Kasumi-1 (cell line): ENCODE results near the gene APOB.

Experiments
- DNase-seq, 2 experiments: peaks; one replicate each; lab custom pipeline; 2025; lab: John Stamatoyannopoulos, UW

The APOB gene

DNA sequence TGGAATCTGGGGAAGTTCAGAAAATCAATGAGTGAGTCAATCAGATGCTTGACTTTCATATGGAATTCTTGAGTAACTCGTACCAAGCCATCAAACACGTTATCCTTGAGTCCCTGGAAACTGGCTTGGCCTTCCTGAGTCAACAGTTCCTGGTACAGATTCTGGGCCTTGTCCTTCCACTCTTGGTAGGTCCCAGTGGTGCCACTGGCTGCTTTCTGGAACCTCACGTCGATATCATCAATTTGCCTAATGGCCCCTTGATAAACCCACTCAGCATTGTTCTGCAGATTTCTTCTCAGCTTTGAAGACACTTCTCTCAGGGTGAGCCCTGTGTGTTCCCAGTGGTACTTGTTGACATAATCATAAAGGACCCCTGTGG, 41.1 kb downstream of the APOB start:
- no peak for DNase-seq

DNA sequence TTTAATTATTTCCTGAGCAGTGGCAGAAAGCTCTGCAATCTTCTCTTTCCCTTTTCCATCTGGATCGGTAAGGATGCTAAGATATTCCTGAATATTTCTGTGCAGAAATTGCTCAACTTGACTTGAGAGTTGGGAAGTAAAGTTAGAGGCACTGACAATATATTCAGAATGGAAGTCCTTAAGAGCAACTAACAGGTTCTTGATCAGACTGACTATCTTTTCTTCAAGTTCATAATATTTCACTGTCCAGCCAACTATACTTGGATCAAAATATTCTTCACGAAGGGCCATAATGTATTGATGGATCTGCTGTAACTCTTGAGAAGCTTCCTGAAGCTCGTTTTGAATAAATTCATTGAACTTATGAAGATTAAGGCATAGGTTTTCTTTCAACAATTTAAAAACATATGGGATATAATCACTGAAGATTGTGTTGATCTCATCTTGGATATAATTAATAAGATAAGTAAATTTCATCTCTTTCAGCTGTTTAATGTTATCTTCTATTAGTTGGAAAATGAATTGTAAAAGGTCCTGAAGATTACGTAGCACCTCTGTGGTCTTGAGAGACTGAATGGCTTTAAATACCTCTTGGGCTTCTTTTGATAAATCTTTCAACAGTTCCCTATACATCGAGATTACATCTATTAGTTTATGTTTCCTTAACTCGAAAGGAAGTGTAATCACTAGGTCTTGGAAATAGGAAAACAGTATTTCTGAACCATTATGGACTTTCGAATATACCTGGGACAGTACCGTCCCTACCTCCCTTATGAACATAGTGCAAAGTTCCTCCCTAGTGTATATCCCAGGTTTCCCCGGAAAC, 41.7 kb downstream of the APOB start:
- no peak for DNase-seq

DNA sequence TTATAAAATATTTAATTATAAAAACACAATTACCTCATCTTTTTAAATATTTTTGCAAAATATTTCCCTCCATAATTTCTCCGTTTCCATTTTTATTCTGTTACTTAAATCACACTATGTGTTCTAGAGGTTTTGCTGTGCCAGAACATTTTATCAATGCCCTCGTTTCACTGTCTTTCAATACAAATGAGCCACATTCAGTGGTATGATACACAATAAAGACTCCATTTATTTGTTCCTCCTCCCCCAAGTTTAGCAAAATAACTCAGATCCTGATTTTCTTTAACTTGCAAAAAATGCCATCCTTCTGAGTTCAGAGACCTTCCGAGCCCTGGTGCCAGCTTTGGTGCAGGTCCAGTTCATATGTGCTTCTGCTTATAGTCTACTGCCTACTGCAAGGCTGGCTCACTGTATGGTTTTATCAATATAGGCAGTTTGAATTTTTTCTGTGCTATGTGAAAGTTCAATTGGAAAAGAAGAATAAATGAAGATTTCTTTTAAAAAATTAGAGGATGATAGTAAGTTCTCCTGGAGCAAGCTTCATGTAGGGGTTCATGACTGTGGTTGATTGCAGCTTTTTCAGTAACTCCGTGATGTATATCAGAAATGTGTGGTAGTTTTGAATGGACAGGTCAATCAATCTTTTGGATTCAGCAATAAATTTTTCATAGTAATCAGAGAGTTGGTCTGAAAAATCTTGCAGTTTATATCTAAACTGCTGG, 42.5 kb downstream of the APOB start:
- DNase-seq, result no peak

DNA sequence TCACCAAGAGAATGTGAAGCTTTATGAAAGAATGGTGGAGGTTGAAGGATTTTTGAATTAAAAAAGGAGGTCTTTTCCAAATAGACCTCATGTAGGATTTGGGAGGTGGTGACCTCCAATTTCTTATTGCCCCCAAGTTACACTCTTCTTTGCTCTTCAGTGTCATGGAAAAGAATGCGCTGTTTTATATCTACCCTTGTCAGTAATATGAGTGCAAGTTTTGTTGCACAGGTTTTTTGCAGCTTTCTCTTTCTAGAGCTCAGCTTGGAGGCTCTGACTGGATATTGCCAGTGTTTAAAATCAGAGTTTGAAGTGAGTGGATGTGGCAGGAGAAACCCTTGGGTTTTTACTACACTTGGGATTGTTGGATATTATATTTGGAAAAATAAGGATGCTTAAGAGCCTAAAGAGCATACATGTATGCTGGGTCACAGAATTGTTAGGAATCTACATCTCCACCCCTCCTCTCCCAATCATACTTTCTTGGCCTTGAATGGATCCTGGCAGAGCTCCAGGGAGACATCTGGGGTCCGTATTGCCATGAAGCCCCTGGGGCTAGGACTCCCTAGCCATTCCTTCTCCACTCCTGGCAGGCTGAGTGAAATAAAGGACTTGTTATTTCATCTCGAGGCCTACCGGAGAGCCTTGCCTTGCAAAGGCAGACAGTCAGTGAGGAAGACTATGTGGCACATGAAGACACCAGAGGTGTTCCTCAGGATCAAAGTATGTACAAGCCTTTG, 43.8 kb downstream of the APOB start:
- DNase-seq, result no peak

DNA sequence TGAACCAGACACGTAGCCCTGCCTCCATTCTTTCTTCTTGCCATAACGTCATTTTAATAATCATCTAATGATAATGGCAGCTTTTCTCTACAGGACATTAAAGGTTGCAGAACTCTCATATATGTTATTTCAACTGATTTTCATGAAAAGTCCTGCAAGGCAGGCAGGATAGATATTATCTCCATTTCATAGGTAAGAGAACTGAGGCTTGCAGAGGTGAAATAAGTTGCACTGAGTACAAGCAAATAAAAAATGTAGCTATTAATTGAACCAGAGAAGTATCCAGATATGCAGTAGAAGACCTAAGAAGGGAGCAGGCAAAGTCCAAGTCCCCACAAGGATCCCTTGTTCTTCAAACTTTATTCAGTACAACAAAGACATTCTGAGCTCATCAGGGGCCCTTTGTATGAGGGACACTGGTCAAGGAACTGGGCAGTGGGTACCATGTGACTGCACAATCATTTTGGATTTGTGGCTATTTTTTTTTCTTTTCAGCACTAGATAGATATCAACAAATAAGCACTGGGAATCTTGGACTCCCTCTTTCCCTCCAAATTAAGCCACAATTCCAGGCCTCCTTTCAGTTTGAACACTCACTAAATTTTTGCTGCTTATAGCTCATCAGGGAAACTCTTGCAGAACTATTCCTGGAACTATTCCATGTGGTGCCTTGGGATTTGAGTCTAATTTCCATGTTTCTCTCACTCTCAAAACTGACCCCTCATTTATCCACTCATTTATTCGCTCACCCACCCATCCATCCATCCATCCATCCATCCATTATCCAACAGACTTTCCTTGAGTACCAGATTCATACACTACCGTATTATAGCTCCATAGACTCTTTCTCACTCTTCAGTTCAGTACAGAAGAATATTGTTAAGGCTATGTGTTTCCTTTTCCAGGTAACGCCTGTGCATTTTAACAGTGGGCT, 44.6 kb downstream of the APOB start:
- DNase-seq, result no peak

DNA sequence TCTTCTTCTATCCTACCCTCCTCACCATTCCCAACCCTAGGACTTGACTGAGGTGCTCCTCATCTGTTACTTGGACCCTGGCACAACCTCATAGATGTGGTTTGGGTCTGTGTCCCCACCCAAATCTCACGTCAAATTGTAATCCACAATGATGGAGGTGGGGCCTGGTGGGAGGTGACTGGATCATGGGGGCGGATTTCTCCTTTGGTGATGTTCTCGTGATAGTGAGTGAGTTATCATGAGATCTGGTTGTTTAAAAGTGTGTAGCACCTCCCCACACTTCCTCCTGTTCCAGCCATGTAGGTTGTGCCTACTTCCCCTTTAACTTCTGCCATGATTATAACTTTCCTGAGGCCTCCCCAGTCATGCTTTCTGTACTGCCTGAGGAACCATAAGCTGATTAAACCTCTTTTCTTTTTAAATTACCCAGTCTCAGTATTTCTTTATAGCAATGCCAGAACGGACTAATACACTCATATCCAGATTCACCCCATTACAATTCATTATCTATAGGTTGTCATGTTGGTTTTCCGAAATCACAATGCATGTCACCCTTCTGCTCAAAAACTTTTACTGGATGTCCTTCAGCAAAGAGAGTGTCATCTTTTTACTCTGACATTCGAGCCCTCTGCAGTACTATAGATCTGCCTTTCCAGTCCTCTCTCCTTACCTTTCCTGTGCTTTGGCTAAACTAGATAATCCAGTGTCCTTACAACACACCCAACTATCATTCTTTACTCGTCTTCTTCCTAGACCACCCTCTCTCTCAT, 45.7 kb downstream of the APOB start:
- no peak for DNase-seq

DNA sequence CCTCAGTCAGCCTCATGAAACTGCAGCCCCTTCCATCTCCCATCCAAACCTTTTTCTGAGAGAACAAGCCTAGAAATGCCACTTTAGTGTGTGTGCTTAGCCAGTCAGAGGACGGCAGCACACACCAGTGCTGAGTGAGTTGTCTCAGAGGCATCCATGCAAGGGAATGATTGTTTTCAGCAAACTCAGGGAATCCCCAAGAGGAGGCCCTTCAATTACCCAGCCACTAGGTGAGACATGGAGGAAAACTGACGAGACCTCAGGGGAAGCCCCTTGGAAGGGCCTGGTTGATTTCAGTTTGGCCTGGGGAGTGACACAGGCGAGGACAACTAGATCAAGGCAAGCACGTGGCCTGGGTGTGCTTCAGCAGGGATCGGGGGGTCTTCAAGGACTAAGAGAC, 49.7 kb downstream of the APOB start:
- DNase-seq, result no peak

DNA sequence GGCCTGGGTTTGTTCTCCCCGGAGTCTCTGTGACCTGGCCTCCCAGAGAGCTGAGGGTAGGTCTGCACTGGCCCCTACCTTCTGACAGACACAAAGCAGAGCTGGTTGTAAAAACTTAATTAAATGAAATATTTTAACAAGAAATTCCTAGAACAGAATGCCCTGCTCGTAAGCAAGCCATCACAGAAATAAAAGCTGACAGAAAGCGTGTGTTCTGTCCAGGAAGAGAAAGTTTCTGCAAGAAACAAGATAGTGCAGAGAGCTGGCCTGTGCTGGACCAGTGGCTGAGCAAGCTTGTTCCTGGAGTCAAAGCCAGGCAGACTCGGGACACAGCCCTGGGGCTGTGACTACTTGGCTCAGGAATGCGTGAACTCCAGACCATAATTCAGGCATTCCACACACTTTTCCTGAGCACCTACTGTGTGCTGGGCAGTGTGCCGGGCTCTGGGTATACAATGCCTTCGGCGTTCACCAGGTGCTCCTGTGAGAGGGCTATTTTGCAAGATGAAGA, 51.6 kb downstream of the APOB start:
- DNase-seq, result no peak

DNA sequence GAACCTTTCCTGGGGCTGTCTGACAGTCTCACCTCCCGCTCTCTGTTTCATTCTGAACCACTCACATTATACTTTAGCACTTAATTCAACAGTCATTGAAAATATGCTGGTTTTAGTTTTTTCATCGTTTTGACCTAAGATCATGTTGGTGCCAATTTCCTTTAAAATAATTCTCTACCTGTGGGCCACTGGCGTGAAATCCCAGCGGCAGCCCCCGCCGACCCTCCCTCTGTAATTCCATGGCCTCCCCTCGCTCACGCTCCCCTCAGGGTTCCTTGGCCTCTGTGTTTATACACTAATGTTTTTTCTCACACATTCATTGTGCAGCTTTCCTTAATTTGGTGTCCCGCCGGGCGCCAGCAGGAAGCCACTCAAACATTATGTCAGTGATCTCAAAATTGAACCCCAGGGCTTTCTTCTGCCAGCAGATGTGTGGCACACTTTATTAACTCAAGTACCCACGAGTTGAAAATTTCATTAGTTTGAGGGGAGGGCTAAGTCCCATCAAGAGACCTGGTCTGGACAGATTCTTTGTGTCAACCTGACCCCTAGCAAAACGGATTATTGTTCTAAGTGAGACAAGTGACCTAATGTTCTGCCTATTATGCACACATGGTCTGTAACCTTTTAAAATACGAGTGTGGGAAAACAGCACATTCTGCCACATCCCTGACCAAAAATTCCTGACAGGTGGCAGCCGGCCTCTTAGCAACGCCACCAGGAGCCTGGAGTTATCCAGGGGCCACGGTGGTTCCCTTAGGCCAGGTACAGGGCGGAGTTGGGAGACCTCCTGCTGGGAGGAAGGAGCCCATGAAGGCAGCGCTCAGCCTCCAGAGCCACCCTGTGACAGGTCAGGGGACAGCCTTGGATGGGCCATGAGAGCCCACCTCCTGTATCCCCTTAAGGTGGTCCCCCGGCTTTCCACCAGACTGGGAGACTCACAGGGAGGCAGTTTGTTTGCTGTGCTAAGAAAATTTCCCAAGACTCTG, 53.1 kb downstream of the APOB start:
- no peak for DNase-seq

DNA sequence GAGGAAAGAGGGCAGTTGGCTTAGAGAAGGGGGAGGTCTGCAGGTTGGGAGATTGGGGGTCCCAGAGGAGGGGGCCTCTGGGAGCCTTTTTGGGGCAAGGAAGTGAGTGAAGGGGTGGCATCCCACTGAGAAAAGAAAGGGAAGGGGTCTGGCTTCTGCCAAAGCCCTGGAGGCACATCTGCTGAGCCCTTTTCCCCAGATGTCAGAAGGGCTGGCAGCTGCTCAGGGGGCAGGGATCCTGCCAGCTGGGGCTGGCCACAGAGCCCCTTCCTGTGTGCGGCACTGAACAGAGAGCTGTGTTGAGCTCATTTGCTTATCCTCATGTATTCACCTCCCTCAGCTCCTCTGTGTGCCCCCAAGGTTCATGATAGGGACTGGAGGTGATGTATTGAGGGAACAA, 54.5 kb downstream of the APOB start:
- DNase-seq, result no peak

DNA sequence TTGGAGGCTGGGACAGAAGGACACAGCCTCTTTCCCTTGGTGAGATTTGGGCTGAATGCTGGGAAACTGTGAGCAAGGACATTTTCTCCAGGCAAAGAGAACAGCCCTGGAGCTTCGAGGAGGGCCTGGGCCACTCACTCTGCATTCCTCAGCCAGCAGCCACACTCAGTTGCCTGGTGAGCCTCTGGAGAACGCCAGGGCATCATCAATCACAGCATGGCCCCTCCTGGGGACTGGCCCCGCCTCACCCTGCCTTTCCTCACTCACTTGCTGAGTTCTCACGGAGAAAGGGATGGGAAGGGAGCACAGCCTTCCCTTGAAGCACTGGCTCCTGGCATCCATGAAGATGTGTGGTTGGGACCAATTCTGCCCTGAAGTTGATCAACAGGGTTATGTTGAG, 55.0 kb downstream of the APOB start:
- DNase-seq, result no peak

DNA sequence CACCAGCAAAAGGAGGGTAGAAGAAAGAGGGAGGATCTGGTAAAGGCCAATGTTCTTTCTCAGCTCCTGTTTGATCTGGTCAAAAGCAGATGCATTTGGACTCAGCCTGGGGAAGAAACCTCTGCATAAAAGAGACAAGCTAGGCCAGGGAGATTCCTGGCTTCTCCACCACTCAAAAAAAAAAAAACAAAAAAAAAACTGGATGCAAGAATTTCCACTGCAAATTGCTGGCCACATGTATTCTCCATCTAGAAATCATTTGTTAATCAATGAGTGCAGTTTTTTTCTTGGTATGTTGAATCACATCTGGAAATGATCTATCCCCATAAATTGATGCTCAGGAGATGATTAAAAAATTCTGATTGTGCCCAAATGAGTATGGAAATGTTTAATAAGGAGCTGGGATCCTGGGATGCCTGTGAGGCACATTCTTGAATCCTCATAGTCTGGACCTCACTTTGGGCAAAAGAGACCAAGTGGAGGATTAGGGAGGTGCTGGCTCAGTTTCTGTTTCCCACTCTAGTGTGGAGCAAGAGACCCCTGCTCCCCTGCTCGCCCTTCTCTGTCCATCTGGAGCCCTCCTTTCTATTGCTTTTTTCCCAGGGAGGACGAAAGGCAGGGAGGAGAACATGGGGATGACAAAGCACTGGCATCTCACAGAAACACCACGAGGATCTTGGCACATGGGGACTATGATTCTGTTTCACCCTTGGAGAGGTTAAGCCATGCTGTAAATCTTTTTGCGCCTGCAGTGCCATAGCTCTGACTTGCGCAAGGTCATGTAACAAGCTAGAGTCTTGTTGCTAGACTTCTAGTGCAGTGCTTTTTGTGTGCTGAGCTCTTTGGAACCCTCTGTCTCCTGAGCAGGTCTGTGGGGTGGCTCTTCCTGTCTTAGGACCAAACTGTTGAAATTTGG, 57.6 kb downstream of the APOB start:
- DNase-seq, result no peak

DNA sequence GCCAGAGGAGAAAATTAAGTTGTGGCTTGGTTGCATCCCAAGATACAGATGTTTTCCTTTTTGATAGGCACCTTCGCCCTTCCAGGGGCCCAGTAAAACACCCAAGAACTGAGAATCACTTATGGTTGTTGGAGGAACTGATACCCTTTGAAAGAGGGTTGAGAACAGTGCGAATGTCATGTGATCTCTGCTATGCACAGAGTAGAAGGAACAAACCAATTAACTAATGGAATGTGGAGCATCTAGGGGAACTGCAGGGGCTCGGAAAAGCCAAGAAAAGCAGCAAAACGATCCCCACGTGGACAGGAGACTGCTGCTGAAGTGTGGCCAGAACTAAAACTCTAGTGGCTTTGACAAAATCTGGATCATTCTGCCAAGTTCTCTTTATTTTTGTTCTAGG, 58.8 kb downstream of the APOB start:
- DNase-seq, result no peak

DNA sequence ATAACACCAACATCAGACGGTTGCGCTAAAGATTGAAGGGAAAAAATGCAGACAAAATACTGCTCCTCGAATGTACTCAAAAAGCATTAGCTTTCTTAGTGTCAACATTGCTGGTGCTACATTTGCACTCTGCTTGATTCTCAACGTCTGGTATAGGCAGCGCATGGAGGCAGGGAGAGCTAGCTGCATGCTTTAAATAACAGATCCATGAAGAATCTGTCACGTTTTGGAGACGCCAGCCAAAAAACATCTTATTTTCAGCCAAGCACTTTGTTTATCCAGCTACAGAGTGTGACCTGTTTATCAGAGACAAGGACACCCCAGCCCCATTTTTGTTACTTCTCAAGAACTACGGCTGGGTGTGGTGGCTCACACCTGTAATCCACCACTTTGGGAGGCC, 59.5 kb downstream of the APOB start:
- no peak for DNase-seq

DNA sequence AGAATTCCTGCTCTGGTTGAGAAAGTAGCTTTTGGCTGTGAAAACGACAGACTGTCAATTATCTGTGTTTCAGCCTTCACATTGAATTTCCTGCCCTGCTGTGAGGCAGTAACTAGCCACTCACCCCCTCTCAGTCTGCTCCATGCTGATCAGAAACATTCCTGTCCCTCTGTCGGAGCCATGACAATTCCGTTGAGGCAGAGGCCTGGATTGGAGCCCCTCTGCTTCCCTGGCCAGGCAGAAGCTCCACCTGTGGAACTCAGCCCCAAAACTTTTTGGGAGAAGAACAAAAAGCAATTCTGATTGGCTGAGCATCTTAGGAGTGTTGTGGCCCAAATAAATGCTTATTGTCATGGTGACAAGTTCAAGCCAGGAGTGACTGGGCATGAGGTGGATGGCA, 60.0 kb downstream of the APOB start:
- no peak for DNase-seq

DNA sequence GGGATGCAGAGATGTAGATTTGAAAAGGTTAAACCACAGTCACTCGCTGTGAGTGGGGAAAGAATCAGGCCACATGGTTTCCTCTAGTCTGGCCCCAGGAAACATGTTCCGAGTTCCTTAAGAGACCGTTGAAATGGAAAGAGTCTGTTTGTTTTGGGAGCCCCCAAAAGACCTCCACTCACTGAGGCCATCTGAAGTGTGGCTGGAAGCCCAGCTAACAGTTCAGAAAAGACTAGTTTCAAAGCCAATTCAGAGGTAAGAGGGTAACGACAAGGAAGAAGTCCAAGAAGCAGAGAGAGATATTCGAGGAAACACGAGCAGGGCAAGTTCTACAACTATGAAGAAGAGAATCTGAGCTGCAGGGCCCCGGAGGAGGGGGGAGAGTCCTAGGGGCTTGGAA, 61.0 kb downstream of the APOB start:
- no peak for DNase-seq

DNA sequence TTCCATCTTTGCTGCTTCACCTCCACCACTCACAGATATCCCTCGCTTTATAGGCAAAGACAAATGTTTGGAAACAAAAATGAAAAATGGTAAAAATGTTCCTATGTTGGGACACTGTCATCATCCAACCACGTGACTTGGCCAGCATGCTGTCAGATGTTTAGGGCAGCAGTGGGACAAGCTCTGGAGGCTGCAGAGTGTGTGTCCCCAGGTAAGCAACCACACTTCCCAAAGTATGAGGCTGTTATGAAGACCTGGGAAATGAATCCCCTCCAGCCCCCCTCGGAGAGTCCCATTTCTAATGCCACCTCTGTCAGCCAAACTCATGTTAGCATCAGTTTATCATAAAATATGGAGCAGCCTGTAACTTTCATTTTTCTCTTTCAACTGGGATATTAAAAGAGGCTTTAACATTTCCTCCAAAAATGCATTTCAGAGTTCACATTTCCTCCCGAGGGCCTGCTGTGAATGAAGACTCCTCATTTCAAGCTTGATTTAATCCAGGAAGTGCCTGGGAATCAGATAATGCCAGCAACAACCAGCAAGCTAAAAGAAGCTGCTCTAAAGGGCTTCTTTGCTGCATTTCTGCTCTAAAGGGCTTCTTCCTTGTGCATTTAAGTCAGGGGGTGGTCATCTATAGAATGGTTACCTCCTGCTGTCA, 66.2 kb downstream of the APOB start:
- no peak for DNase-seq

DNA sequence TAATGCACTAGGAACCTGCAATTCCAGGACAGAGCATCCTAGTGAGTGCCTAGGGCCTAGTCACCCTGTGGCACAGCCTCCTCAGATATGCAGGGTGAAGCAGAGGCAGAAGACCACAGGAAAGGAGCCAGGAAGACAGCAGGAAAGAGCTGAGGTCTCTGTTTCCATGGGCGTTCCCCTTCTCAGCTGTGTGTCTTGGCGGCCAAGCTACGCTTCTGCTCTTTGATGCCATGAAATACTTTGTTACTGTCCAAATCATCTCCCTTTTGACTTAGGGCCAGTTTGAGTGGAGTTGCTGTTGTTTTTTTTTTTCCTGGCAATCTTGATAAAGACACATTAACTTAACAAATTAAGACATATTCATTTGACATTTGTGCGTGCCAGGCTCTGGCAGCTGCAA, 67.3 kb downstream of the APOB start:
- no peak for DNase-seq
